Activated T-helper 2 cell treated with anti-CD3 and anti-CD28 coated beads, Interferon-gamma antibody, Interleukin-2, Interleukin-4, amounts not matched to agents 10 μg/mL and 5 μg/mL and 100 μg/mL, durations not matched to agents 14 hours and 24 hours and 36 hours (primary cell): Measurements from ENCODE around the gene TCF19. TPM values are rescaled to one million over a fixed set of nuclear protein-coding genes. Genes with fewer than 3 reads are reported as not detected.
"Not testable (repeated sequence)": the region's sequence is repeated elsewhere in the genome, so short reads cannot be mapped to it uniquely, and the experiment has no call there.

ENCODE experiments used
- DNase-seq: peaks from one replicate; pipeline ENCODE4 v3.0.0; 2021; ENCODE audit warnings: low spot score
- H3K27ac Mint-ChIP-seq: one replicate; pipeline ENCODE4 v1.8.0; 2021; ENCODE audit warnings: mixed read lengths
- H3K27me3 Mint-ChIP-seq: one replicate; pipeline ENCODE4 v1.8.0; 2021; ENCODE audit warnings: low read depth, mixed read lengths
- H3K36me3 Mint-ChIP-seq: one replicate; pipeline ENCODE4 v1.8.0; 2021; ENCODE audit warnings: low read depth, mixed read lengths
- H3K4me1 Mint-ChIP-seq: one replicate; pipeline ENCODE4 v1.8.0; 2021; ENCODE audit warnings: low read depth, mixed read lengths
- H3K4me3 Mint-ChIP-seq: one replicate; pipeline ENCODE4 v1.8.0; 2021; ENCODE audit warnings: low read depth, mild to moderate bottlenecking, moderate library complexity, mixed read lengths
- H3K9me3 Mint-ChIP-seq: one replicate; pipeline ENCODE4 v1.8.0; 2021; ENCODE audit warnings: mixed read lengths
- intact Hi-C: fragments of 100-400 bp; cut with micrococcal nuclease; formaldehyde crosslinking; loops from one replicate; pipeline ENCODE4 v1.15.1; 2023
- total RNA-seq: library from RNA; stranded (reverse); gene quantifications from 2 replicates; pipeline ENCODE4 v1.2.3, GENCODE V29; 2022

The TCF19 gene
- total RNA-seq, 1 donor from 2014 or later, result 82.0 TPM

- H3K36me3 Mint-ChIP-seq, result peaks cover 57% of the 10 kb centered on the region
- no peaks in the 10 kb centered on the region for H3K27me3 Mint-ChIP-seq
- no peak for DNase-seq
- H3K9me3 Mint-ChIP-seq, result no peaks in the 10 kb centered on the region
- H3K4me1 Mint-ChIP-seq, result peaks cover 28% of the 10 kb centered on the region
- intact Hi-C loops, result loop anchor here (1.0 to 2.0 kb wide), 3 partner anchors 21 to 115 kb away; partner anchors contain the start of gene HLA-C
- H3K4me3 Mint-ChIP-seq, result peak within 1 kb of the TSS; percentile 92
- peak within 1 kb of the TSS; percentile 87 for H3K27ac Mint-ChIP-seq
Observed at GRCh38 chr6:31157513-31158139, 763 bp upstream of the TCF19 start, which contains the start of gene CCHCR1. CCHCR1 (minus strand) TSS chr6:31157802; CDS start chr6:31157600, 202 bp downstream.

GRCh38 chr6:31158863-31159855, 770 bp downstream of the TCF19 start:
- Mint-ChIP-seq H3K9me3 (no peaks in the 10 kb centered on the region), H3K27ac (peak overlapping the region; percentile 87), H3K4me3 (peak overlapping the region; percentile 92), H3K27me3 (no peaks in the 10 kb centered on the region), H3K36me3 (peaks cover 73% of the 10 kb centered on the region), H3K4me1 (peaks cover 34% of the 10 kb centered on the region)
- DNase-seq, result peak; percentile 28
- intact Hi-C loops, result loop anchor here (1.0 to 2.0 kb wide), 3 partner anchors 22 to 113 kb away; partner anchors contain the start of gene HLA-C

- Mint-ChIP-seq H3K4me1 (peaks cover 33% of the 10 kb centered on the region), H3K27me3 (no peaks in the 10 kb centered on the region), H3K27ac (no peak overlapping the region), H3K9me3 (no peaks in the 10 kb centered on the region), H3K4me3 (peak overlapping the region; percentile 3), H3K36me3 (peaks cover 61% of the 10 kb centered on the region)
- intact Hi-C loops, result no loop called here
- no peak for DNase-seq
Observed at GRCh38 chr6:31161216-31162126, 3.1 kb downstream of the TCF19 start.

GRCh38 chr6:31162463-31163165, 4.2 kb downstream of the TCF19 start:
- peaks cover 61% of the 10 kb centered on the region for H3K36me3 Mint-ChIP-seq
- no peak overlapping the region for H3K4me3 Mint-ChIP-seq
- intact Hi-C loops, result no loop called here
- H3K27ac Mint-ChIP-seq, result no peak overlapping the region
- no peaks in the 10 kb centered on the region for H3K9me3 Mint-ChIP-seq
- DNase-seq, result no peak
- H3K27me3 Mint-ChIP-seq, result no peaks in the 10 kb centered on the region
- H3K4me1 Mint-ChIP-seq, result peaks cover 23% of the 10 kb centered on the region

- intact Hi-C loops, result no loop called here
- peaks cover 23% of the 10 kb centered on the region for H3K4me1 Mint-ChIP-seq
- peaks cover 52% of the 10 kb centered on the region for H3K36me3 Mint-ChIP-seq
- no peaks in the 10 kb centered on the region for H3K27me3 Mint-ChIP-seq
- no peaks in the 10 kb centered on the region for H3K9me3 Mint-ChIP-seq
- no peak for DNase-seq
- no peak overlapping the region for H3K4me3 Mint-ChIP-seq
- no peak overlapping the region for H3K27ac Mint-ChIP-seq
Observed at GRCh38 chr6:31163922-31164321, 5.5 kb downstream of the TCF19 start.

GRCh38 chr6:31164475-31165063, 6.2 kb downstream of the TCF19 start:
- DNase-seq, intact Hi-C loops, H3K27me3 Mint-ChIP-seq, H3K4me3 Mint-ChIP-seq, H3K27ac Mint-ChIP-seq, H3K9me3 Mint-ChIP-seq: not testable (repeated sequence)
- Mint-ChIP-seq H3K4me1 (peaks cover 23% of the 10 kb centered on the region), H3K36me3 (peaks cover 45% of the 10 kb centered on the region)

- DNase-seq, H3K27me3 Mint-ChIP-seq, H3K4me3 Mint-ChIP-seq, H3K27ac Mint-ChIP-seq, intact Hi-C loops, H3K9me3 Mint-ChIP-seq: not testable (repeated sequence)
- Mint-ChIP-seq H3K4me1 (peaks cover 18% of the 10 kb centered on the region), H3K36me3 (peaks cover 40% of the 10 kb centered on the region)
Observed at GRCh38 chr6:31165064-31165832, 6.9 kb downstream of the TCF19 start.

- no peaks in the 10 kb centered on the region for H3K27me3 Mint-ChIP-seq
- H3K36me3 Mint-ChIP-seq, result peaks cover 34% of the 10 kb centered on the region
- intact Hi-C loops, result no loop called here
- H3K4me3 Mint-ChIP-seq, result no peak overlapping the region
- no peaks in the 10 kb centered on the region for H3K9me3 Mint-ChIP-seq
- no peak overlapping the region for H3K27ac Mint-ChIP-seq
- DNase-seq, result no peak
- H3K4me1 Mint-ChIP-seq, result peaks cover 14% of the 10 kb centered on the region
Observed at GRCh38 chr6:31165986-31166385, 7.6 kb downstream of the TCF19 start.

- H3K4me1 Mint-ChIP-seq, result peaks cover 4% of the 10 kb centered on the region
- H3K27ac Mint-ChIP-seq, result no peak overlapping the region
- no peak for DNase-seq
- peaks cover 9% of the 10 kb centered on the region for H3K36me3 Mint-ChIP-seq
- intact Hi-C loops, result no loop called here
- no peaks in the 10 kb centered on the region for H3K9me3 Mint-ChIP-seq
- no peak overlapping the region for H3K4me3 Mint-ChIP-seq
- no peaks in the 10 kb centered on the region for H3K27me3 Mint-ChIP-seq
Observed at GRCh38 chr6:31168606-31169005, 10.2 kb downstream of the TCF19 start.

- intact Hi-C loops, result no loop called here
- H3K27ac Mint-ChIP-seq, result no peak overlapping the region
- peaks cover 3% of the 10 kb centered on the region for H3K36me3 Mint-ChIP-seq
- H3K4me3 Mint-ChIP-seq, result no peak overlapping the region
- H3K27me3 Mint-ChIP-seq, result no peaks in the 10 kb centered on the region
- H3K4me1 Mint-ChIP-seq, result peaks cover 3% of the 10 kb centered on the region
- no peak for DNase-seq
- no peaks in the 10 kb centered on the region for H3K9me3 Mint-ChIP-seq
Observed at GRCh38 chr6:31169123-31169857, 10.9 kb downstream of the TCF19 start.
